K562 (cell line): ENCODE results near the gene XRCC3. TPM values are rescaled to one million over a fixed set of nuclear protein-coding genes. Genes with fewer than 3 reads are reported as not detected.

Source experiments
- polyA plus RNA-seq, 8 experiments: library from polyadenylated mRNA; depleted of rRNA in 4 of 8; stranded (reverse) in 5 of 8; unstranded in 3 of 8; fragments of >200 nt; fragmentation: Nextera tagmentation in 2 of 8; fragmentation: Illumina TruSeq in 1 of 8; extraction: Ambion mirVana in 2 of 8; extraction: Trizol in 1 of 8; gene quantifications; 2 replicates each; pipeline versions ENCODE4 v1.2.1 to v1.2.3, GENCODE V29; 2011 to 2014; ENCODE audit warnings: inconsistent platforms in 1 of 8, missing spikeins in 1 of 8
- total RNA-seq, 7 experiments: library from RNA; depleted of rRNA in 6 of 7; stranded (reverse); fragments of >200 nt in 6 of 7; fragmentation: Illumina TruSeq in 2 of 7; extraction: Trizol in 2 of 7; gene quantifications; 2 replicates each; pipeline versions ENCODE4 v1.2.1 to v1.2.3, GENCODE V29; 2011 to 2021; ENCODE audit warnings: low replicate concordance in 1 of 7
- TF ChIP-seq, protein P1 (sequence below): fragments of 450-650 bp; IDR thresholded peaks from 2 replicates; pipeline ENCODE4 v1.6.1; 2016; ENCODE audit warnings: mild to moderate bottlenecking, moderate library complexity

The XRCC3 gene
- total and polyA plus RNA-seq, 9 of the 15 experiments (the other 6 are each of a cell fraction or from before 2014, with no cell fraction given), result 0.34 to 59.3 (median 30.3) TPM

DNA sequence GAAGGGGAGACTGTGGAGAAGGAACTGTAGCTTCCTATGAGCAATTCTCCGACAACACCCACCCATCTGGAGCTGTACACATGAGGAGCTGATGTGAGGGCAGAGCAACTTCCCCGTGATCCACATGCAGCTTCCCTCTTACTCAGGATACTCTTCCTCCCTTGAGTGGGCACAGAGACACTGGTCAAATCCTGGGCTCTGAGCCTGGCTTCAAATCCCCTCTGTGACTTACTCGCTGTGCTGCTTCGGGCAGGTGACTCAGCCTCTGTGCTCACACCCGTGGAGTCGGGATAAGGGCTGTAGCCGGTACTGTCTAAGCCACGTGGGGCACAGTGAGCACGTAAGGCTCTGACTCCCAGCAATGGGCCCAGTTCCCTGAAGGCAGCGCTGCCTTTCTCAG is 31.4 kb upstream of the XRCC3 start (continued):
- TF ChIP-seq, protein P1, sequence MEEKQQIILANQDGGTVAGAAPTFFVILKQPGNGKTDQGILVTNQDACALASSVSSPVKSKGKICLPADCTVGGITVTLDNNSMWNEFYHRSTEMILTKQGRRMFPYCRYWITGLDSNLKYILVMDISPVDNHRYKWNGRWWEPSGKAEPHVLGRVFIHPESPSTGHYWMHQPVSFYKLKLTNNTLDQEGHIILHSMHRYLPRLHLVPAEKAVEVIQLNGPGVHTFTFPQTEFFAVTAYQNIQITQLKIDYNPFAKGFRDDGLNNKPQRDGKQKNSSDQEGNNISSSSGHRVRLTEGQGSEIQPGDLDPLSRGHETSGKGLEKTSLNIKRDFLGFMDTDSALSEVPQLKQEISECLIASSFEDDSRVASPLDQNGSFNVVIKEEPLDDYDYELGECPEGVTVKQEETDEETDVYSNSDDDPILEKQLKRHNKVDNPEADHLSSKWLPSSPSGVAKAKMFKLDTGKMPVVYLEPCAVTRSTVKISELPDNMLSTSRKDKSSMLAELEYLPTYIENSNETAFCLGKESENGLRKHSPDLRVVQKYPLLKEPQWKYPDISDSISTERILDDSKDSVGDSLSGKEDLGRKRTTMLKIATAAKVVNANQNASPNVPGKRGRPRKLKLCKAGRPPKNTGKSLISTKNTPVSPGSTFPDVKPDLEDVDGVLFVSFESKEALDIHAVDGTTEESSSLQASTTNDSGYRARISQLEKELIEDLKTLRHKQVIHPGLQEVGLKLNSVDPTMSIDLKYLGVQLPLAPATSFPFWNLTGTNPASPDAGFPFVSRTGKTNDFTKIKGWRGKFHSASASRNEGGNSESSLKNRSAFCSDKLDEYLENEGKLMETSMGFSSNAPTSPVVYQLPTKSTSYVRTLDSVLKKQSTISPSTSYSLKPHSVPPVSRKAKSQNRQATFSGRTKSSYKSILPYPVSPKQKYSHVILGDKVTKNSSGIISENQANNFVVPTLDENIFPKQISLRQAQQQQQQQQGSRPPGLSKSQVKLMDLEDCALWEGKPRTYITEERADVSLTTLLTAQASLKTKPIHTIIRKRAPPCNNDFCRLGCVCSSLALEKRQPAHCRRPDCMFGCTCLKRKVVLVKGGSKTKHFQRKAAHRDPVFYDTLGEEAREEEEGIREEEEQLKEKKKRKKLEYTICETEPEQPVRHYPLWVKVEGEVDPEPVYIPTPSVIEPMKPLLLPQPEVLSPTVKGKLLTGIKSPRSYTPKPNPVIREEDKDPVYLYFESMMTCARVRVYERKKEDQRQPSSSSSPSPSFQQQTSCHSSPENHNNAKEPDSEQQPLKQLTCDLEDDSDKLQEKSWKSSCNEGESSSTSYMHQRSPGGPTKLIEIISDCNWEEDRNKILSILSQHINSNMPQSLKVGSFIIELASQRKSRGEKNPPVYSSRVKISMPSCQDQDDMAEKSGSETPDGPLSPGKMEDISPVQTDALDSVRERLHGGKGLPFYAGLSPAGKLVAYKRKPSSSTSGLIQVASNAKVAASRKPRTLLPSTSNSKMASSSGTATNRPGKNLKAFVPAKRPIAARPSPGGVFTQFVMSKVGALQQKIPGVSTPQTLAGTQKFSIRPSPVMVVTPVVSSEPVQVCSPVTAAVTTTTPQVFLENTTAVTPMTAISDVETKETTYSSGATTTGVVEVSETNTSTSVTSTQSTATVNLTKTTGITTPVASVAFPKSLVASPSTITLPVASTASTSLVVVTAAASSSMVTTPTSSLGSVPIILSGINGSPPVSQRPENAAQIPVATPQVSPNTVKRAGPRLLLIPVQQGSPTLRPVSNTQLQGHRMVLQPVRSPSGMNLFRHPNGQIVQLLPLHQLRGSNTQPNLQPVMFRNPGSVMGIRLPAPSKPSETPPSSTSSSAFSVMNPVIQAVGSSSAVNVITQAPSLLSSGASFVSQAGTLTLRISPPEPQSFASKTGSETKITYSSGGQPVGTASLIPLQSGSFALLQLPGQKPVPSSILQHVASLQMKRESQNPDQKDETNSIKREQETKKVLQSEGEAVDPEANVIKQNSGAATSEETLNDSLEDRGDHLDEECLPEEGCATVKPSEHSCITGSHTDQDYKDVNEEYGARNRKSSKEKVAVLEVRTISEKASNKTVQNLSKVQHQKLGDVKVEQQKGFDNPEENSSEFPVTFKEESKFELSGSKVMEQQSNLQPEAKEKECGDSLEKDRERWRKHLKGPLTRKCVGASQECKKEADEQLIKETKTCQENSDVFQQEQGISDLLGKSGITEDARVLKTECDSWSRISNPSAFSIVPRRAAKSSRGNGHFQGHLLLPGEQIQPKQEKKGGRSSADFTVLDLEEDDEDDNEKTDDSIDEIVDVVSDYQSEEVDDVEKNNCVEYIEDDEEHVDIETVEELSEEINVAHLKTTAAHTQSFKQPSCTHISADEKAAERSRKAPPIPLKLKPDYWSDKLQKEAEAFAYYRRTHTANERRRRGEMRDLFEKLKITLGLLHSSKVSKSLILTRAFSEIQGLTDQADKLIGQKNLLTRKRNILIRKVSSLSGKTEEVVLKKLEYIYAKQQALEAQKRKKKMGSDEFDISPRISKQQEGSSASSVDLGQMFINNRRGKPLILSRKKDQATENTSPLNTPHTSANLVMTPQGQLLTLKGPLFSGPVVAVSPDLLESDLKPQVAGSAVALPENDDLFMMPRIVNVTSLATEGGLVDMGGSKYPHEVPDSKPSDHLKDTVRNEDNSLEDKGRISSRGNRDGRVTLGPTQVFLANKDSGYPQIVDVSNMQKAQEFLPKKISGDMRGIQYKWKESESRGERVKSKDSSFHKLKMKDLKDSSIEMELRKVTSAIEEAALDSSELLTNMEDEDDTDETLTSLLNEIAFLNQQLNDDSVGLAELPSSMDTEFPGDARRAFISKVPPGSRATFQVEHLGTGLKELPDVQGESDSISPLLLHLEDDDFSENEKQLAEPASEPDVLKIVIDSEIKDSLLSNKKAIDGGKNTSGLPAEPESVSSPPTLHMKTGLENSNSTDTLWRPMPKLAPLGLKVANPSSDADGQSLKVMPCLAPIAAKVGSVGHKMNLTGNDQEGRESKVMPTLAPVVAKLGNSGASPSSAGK, result peak; percentile 34; the same call in 1 of the 2 replicates
